Lower leg skin (tissue), 3 donors: ENCODE results near the gene NKD2.

Experiments used
- POLR2A ChIP-seq, 2 donors: fragments of 450-650 bp; IDR thresholded peaks; one replicate each; pipeline ENCODE4 v1.6.1; 2016 to 2017; ENCODE audit warnings: antibody characterized with exemption in 2 of 2, mild to moderate bottlenecking in 1 of 2, moderate library complexity in 1 of 2
- TF ChIP-seq, protein P1 (sequence below), 3 donors: fragments of 450-650 bp; IDR thresholded peaks; one replicate each; pipeline ENCODE4 v1.5.1; 2016; ENCODE audit warnings: antibody characterized with exemption in 3 of 3, mild to moderate bottlenecking in 3 of 3, moderate library complexity in 2 of 3

DNA sequence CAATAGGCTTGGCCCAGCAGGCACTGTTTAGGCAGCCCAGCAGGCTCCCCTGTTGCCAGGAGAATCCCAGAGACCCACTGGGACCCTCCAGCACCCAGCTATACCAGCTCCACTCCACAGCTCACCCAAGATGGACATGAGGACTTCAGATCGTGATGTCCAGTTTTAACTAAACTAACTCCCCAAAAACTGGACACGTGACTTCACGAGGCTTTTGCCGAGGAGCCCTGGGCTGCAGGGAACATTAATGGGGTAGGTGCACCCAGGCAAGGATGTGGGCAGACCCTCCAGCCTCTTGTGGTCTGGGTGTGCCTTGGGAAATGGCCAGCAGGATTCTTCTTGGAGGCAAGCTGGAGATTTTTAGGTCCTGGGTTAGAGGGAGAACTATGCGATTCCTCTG is 8.9 kb upstream of the NKD2 start:
- TF ChIP-seq, protein P1, sequence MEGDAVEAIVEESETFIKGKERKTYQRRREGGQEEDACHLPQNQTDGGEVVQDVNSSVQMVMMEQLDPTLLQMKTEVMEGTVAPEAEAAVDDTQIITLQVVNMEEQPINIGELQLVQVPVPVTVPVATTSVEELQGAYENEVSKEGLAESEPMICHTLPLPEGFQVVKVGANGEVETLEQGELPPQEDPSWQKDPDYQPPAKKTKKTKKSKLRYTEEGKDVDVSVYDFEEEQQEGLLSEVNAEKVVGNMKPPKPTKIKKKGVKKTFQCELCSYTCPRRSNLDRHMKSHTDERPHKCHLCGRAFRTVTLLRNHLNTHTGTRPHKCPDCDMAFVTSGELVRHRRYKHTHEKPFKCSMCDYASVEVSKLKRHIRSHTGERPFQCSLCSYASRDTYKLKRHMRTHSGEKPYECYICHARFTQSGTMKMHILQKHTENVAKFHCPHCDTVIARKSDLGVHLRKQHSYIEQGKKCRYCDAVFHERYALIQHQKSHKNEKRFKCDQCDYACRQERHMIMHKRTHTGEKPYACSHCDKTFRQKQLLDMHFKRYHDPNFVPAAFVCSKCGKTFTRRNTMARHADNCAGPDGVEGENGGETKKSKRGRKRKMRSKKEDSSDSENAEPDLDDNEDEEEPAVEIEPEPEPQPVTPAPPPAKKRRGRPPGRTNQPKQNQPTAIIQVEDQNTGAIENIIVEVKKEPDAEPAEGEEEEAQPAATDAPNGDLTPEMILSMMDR (IDR thresholded peaks at IDR 0.05), result no peak
- TF ChIP-seq POLR2A (IDR thresholded peaks at IDR 0.05), result no peak
